Keratinocyte (primary cell): ENCODE results near the gene KCNAB2. TPM values are rescaled to one million over a fixed set of nuclear protein-coding genes. Genes with fewer than 3 reads are reported as not detected.

Source experiments
- DNase-seq: peaks from one replicate; pipeline ENCODE4 v3.0.0-alpha.2; 2011; ENCODE audit warnings: low read depth, missing footprints, low spot score
- FAIRE-seq: peaks from 2 replicates; lab custom pipeline; 2011; peaks lifted over from hg19 to GRCh38; lab: Jason Lieb, UNC
- H2AFZ ChIP-seq: 2 replicates; pipeline ENCODE4 v1.6.0; 2012; ENCODE audit warnings: low read length, control low read depth, inconsistent platforms; ENCODE audit not compliant: control insufficient read depth
- H3K27ac ChIP-seq: 2 replicates; pipeline ENCODE4 v1.5.1; 2011; ENCODE audit warnings: low read length; ENCODE audit not compliant: control insufficient read depth, insufficient read depth
- H3K27me3 ChIP-seq: 3 replicates; pipeline ENCODE4 v1.6.0; 2011; ENCODE audit warnings: low read length; ENCODE audit not compliant: control insufficient read depth, insufficient read depth; ENCODE audit errors: extremely low read depth
- H3K36me3 ChIP-seq, 2 experiments: 2 replicates in 1 of 2; 3 replicates in 1 of 2; pipeline ENCODE4 v1.5.1; 2011; ENCODE audit warnings: low read length in 2 of 2, mild to moderate bottlenecking in 1 of 2; ENCODE audit not compliant: control insufficient read depth in 2 of 2, insufficient read depth in 2 of 2; ENCODE audit errors: extremely low read depth in 1 of 2
- H3K4me1 ChIP-seq: 3 replicates; pipeline ENCODE4 v1.5.1; 2011; ENCODE audit warnings: low read length; ENCODE audit not compliant: control insufficient read depth, insufficient read depth; ENCODE audit errors: extremely low read depth
- H3K4me2 ChIP-seq: 3 replicates; pipeline ENCODE4 v1.6.0; 2011; ENCODE audit warnings: low read depth, low read length; ENCODE audit not compliant: control insufficient read depth, insufficient read depth; ENCODE audit errors: extremely low read depth
- H3K4me3 ChIP-seq, 3 experiments: fragments of 200-600 bp in 1 of 3; sonication (generic) in 1 of 3; 2 replicates in 2 of 3; 3 replicates in 1 of 3; pipeline ENCODE4 v1.5.1; 2011 to 2016; ENCODE audit warnings: low read length in 3 of 3, mild to moderate bottlenecking in 3 of 3, control low read depth in 2 of 3, inconsistent platforms in 1 of 3, low read depth in 1 of 3, mixed read lengths in 1 of 3, mixed run types in 1 of 3, moderate library complexity in 1 of 3; ENCODE audit not compliant: control insufficient read depth in 2 of 3, insufficient read depth in 2 of 3; ENCODE audit errors: extremely low read depth in 1 of 3
- H3K79me2 ChIP-seq: 2 replicates; pipeline ENCODE4 v1.6.0; 2012; ENCODE audit warnings: low read length; ENCODE audit not compliant: control insufficient read depth, insufficient read depth
- H3K9ac ChIP-seq: 3 replicates; pipeline ENCODE4 v1.6.0; 2011; ENCODE audit warnings: low read length; ENCODE audit not compliant: control insufficient read depth, insufficient read depth; ENCODE audit errors: extremely low read depth
- H3K9me1 ChIP-seq: 3 replicates; pipeline ENCODE4 v1.6.0; 2011; ENCODE audit warnings: low read length; ENCODE audit not compliant: control insufficient read depth, insufficient read depth; ENCODE audit errors: extremely low read depth
- H3K9me3 ChIP-seq: 2 replicates; pipeline ENCODE4 v1.5.1; 2012; ENCODE audit warnings: low read depth, low read length; ENCODE audit not compliant: control insufficient read depth
- H4K20me1 ChIP-seq: 3 replicates; pipeline ENCODE4 v1.6.0; 2011; ENCODE audit warnings: low read length; ENCODE audit not compliant: control insufficient read depth, insufficient read depth; ENCODE audit errors: extremely low read depth
- EZH2 ChIP-seq: IDR thresholded peaks from one replicate; pipeline ENCODE4 v1.6.1; 2012; ENCODE audit warnings: inconsistent platforms, mild to moderate bottlenecking, low read length, moderate library complexity
- dilution Hi-C: fragments of 300-500 bp; cut with MboI; formaldehyde crosslinking; loops from one replicate; pipeline ENCODE4 v1.7.0; 2020; ENCODE audit warnings: low sequenced_read_pairs; ENCODE audit not compliant: extremely low pct_ligation_motif_present
- polyA plus RNA-seq, 5 experiments: library from polyadenylated mRNA; depleted of rRNA in 3 of 5; stranded (reverse) in 3 of 5; stranded (forward) in 1 of 5; unstranded in 1 of 5; fragments of >200 nt; gene quantifications; 1 replicate in 1 of 5; 2 replicates in 3 of 5; 3 replicates in 1 of 5; pipeline versions ENCODE4 v1.2.1 to v1.2.3, GENCODE V29; 2011 to 2012; ENCODE audit warnings: missing spikeins in 2 of 5, low read depth in 1 of 5, low replicate concordance in 1 of 5
- TF ChIP-seq, protein P1 (sequence below), 3 experiments: IDR thresholded peaks in 1 of 3; conservative IDR thresholded peaks in 1 of 3; optimal IDR thresholded peaks in 1 of 3; 2 replicates in 2 of 3; 3 replicates in 1 of 3; pipeline versions ENCODE3 to v1.5.1; 2011; ENCODE audit warnings: low read length in 3 of 3, mild to moderate bottlenecking in 3 of 3, moderate library complexity in 2 of 3, control low read depth in 1 of 3, inconsistent platforms in 1 of 3; ENCODE audit not compliant: insufficient read depth in 2 of 3; ENCODE audit errors: extremely low read depth in 1 of 3

Gene KCNAB2
- polyA plus RNA-seq, 1 donor (not counting 4 experiments of a cell fraction or from before 2014, with no cell fraction given), result 1.8 TPM

GRCh38 chr1:6027591-6027990 lies 18.1 kb upstream of the KCNAB2 start:
- Histone ChIP-seq H3K36me3 (no peaks in the 10 kb centered on the region), H3K4me2 (no peak overlapping the region), H3K79me2 (no peaks in the 10 kb centered on the region), H2AFZ (no peak overlapping the region), H3K4me3 (no peak overlapping the region), H3K4me1 (peaks cover 21% of the 10 kb centered on the region), H3K27ac (no peak overlapping the region), H3K9me3 (no peaks in the 10 kb centered on the region), H3K9ac (no peak overlapping the region), H3K27me3 (peaks cover 8% of the 10 kb centered on the region), H3K9me1 (no peaks in the 10 kb centered on the region), H4K20me1 (peaks cover 7% of the 10 kb centered on the region)
- dilution Hi-C loops, result no loop called here
- FAIRE-seq (peak; percentile 5), DNase-seq (no peak)
- TF ChIP-seq EZH2, result no peak
- TF ChIP-seq, protein P1, sequence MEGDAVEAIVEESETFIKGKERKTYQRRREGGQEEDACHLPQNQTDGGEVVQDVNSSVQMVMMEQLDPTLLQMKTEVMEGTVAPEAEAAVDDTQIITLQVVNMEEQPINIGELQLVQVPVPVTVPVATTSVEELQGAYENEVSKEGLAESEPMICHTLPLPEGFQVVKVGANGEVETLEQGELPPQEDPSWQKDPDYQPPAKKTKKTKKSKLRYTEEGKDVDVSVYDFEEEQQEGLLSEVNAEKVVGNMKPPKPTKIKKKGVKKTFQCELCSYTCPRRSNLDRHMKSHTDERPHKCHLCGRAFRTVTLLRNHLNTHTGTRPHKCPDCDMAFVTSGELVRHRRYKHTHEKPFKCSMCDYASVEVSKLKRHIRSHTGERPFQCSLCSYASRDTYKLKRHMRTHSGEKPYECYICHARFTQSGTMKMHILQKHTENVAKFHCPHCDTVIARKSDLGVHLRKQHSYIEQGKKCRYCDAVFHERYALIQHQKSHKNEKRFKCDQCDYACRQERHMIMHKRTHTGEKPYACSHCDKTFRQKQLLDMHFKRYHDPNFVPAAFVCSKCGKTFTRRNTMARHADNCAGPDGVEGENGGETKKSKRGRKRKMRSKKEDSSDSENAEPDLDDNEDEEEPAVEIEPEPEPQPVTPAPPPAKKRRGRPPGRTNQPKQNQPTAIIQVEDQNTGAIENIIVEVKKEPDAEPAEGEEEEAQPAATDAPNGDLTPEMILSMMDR (optimal IDR thresholded peaks at IDR 0.05 in 1 of 3, IDR thresholded peaks at IDR 0.05 in 1 of 3, conservative IDR thresholded peaks at IDR 0.05 in 1 of 3; ENCODE audit: extremely low read depth in 1 of 3, insufficient read depth in 2 of 3, low read length in 3 of 3), result no peak

DNA sequence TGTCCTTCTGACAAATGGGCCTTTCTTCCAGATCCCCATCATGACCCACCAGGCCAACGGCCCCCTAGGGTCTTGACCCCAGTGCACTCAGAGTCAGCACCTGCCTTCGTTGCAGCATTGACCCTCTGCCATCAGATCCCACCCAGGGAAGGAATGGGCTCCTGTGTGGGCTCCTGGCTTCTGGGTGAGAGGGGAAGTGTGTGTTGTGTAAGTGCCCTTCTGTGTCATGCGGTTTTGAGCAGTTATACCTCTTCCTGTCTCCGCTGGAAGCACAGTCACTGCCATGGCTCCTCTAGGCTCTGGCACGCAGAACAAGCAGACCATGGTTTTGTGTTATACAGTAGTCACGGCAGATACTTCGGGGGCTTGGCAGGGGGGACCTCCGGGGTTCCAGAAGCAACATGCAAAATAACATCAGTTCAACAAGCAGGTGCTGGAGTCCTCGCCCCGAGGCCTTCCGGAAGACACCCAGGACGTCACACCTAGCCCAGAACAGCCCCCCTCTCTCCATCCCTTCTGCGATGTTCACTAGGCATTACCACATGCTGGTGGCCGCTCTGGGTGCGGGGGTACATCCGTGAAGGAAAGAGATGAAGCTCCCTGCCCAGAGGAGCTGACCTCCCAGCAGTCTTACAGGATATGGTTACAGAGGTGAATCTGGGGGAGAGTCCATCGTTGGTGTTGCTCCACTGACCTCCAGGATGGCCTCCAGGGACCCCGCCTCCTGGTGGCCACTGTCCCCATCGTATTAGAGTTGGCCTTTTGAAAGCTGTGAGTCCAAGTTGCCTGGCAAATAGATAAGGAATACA lies 17.4 kb upstream of the KCNAB2 start:
- no peaks in the 10 kb centered on the region for H3K36me3 ChIP-seq
- H3K27ac ChIP-seq, result no peak overlapping the region
- no peak for DNase-seq

More for the DNA sequence above, 17.4 kb upstream of the KCNAB2 start:
- H3K9me3 ChIP-seq, result no peaks in the 10 kb centered on the region
- H3K9me1 ChIP-seq, result no peaks in the 10 kb centered on the region
- TF ChIP-seq, protein P1 (optimal IDR thresholded peaks at IDR 0.05 in 1 of 3, IDR thresholded peaks at IDR 0.05 in 1 of 3, conservative IDR thresholded peaks at IDR 0.05 in 1 of 3; ENCODE audit: extremely low read depth in 1 of 3, insufficient read depth in 2 of 3, low read length in 3 of 3), result no peak
- TF ChIP-seq EZH2, result no peak
- no peak overlapping the region for H3K4me3 ChIP-seq
- no peak overlapping the region for H3K9ac ChIP-seq
- dilution Hi-C loops, result no loop called here
- H2AFZ ChIP-seq, result no peak overlapping the region
- H3K79me2 ChIP-seq, result no peaks in the 10 kb centered on the region
- peaks cover 21% of the 10 kb centered on the region for H3K4me1 ChIP-seq
- no peak for FAIRE-seq
- H4K20me1 ChIP-seq, result peaks cover 7% of the 10 kb centered on the region
- no peak overlapping the region for H3K4me2 ChIP-seq
- peaks cover 8% of the 10 kb centered on the region for H3K27me3 ChIP-seq
